ENCODE measurements around the gene ATOH8.
A peak's percentile ranks its signal among the peaks of the same experiment; 100 is the strongest.

ATOH8 gene

GRCh38 chr2:85797263-85797660 is 43.5 kb downstream of the ATOH8 start:
- no peak for DNase-seq (ENCODE audit: low read depth)
- in situ Hi-C loops (cut with HindIII; ENCODE audit: low sequenced_read_pairs): no loop called here

GRCh38 chr2:85797921-85798320 is 44.1 kb downstream of the ATOH8 start:
- no peak overlapping the region for H3K4me3 ChIP-seq (ENCODE audit: low read depth, low read length)
- DNase-seq (ENCODE audit: low read depth): no peak
- in situ Hi-C loops (cut with HindIII; ENCODE audit: low sequenced_read_pairs): no loop called here
- peak; percentile 57 for TF ChIP-seq CTCF (IDR thresholded peaks at IDR 0.05; ENCODE audit: low read depth, low read length, missing control alignments)

More at GRCh38 chr2:85797263-85797660, 43.5 kb downstream of the ATOH8 start:
- no peak for TF ChIP-seq CTCF (IDR thresholded peaks at IDR 0.05; ENCODE audit: low read depth, low read length, missing control alignments)
- no peak overlapping the region for H3K4me3 ChIP-seq (ENCODE audit: low read depth, low read length)

GRCh38 chr2:85799215-85799956 is 45.6 kb downstream of the ATOH8 start:
- DNase-seq (ENCODE audit: low read depth): no peak
- TF ChIP-seq CTCF (IDR thresholded peaks at IDR 0.05; ENCODE audit: low read depth, low read length, missing control alignments): no peak
- in situ Hi-C loops (cut with HindIII; ENCODE audit: low sequenced_read_pairs): no loop called here

GRCh38 chr2:85800586-85800985 is 46.8 kb downstream of the ATOH8 start:
- DNase-seq (ENCODE audit: low read depth): no peak
- in situ Hi-C loops (cut with HindIII; ENCODE audit: low sequenced_read_pairs): loop anchor here (5.0 kb wide), 2 partner anchors 58 to 93 kb away; no protein-coding TSS in a partner anchor
- no peak for TF ChIP-seq CTCF (IDR thresholded peaks at IDR 0.05; ENCODE audit: low read depth, low read length, missing control alignments)
- H3K4me3 ChIP-seq (ENCODE audit: low read depth, low read length): no peak overlapping the region

More at GRCh38 chr2:85799215-85799956, 45.6 kb downstream of the ATOH8 start:
- H3K4me3 ChIP-seq (ENCODE audit: low read depth, low read length): no peak overlapping the region

- DNase-seq (ENCODE audit: low read depth): no peak
- in situ Hi-C loops (cut with HindIII; ENCODE audit: low sequenced_read_pairs): loop anchor here (5.0 kb wide), 2 partner anchors 60 to 95 kb away; no protein-coding TSS in a partner anchor
- no peak for TF ChIP-seq CTCF (IDR thresholded peaks at IDR 0.05; ENCODE audit: low read depth, low read length, missing control alignments)
- H3K4me3 ChIP-seq (ENCODE audit: low read depth, low read length): no peak overlapping the region
Observed at GRCh38 chr2:85801871-85802270, 48.1 kb downstream of the ATOH8 start.

- in situ Hi-C loops (cut with HindIII; ENCODE audit: low sequenced_read_pairs): loop anchor here (5.0 kb wide), 2 partner anchors 60 to 95 kb away; no protein-coding TSS in a partner anchor
- no peak overlapping the region for H3K4me3 ChIP-seq (ENCODE audit: low read depth, low read length)
Observed at GRCh38 chr2:85802354-85803103, 48.7 kb downstream of the ATOH8 start.

More at GRCh38 chr2:85802354-85803103, 48.7 kb downstream of the ATOH8 start:
- no peak for DNase-seq (ENCODE audit: low read depth)
- TF ChIP-seq CTCF (IDR thresholded peaks at IDR 0.05; ENCODE audit: low read depth, low read length, missing control alignments): no peak

All from astrocyte of the cerebellum (primary cell).